ENCODE data around the gene HSPB2. TPM values are rescaled to one million over a fixed set of nuclear protein-coding genes. Genes with fewer than 3 reads are reported as not detected.

The HSPB2 gene
- total RNA-seq, 1 donor from 2014 or later = 3.9 TPM

DNA sequence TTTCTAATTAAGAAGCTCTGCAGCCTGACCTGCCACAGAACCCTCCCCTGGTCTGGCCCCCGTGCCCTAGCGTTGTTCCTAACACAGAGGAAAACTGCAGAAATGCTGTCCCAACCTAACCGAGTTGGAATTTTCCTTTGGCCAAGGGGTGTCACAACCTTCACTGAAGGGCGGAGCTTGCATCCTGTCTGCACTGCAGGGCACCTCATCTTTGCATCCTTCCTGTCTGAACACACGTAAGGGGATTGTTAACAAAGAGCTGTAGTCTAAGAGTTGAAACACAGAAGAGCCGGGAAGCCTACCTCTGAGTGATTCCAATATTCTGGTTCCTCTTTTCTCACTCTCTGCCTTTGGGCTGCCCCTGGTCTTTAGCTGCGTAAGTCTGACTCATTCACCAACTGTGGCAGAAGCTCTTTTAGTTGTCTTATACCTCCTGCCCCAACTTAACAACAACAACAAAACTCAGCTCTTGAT lies 26.2 kb downstream of the HSPB2 start:
- DNase-seq (ENCODE audit: low spot score) = no peak

- no peak for DNase-seq (ENCODE audit: low spot score)
Measured at GRCh38 chr11:111939836-111940604, 27.5 kb downstream of the HSPB2 start.

DNA sequence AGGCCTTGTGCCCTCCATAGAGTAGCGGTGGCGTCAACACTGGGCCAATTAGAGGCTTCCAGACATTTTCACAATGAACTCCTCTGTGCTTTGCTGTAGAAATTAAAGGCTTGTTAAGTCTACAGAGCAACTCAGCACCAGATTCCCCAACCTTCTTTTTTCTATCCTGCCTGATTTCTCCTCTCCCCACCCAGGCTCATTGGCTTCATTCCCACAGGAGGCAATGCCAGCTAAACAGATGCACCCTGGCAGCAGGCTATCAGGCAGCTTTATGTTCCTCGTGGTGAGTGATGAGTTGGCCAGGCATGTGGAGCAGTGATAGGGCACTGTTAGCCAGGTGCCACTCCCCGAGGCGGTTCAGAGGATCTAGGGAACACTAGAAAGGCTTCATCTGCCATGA lies 29.4 kb downstream of the HSPB2 start:
- DNase-seq (ENCODE audit: low spot score) = no peak

DNA sequence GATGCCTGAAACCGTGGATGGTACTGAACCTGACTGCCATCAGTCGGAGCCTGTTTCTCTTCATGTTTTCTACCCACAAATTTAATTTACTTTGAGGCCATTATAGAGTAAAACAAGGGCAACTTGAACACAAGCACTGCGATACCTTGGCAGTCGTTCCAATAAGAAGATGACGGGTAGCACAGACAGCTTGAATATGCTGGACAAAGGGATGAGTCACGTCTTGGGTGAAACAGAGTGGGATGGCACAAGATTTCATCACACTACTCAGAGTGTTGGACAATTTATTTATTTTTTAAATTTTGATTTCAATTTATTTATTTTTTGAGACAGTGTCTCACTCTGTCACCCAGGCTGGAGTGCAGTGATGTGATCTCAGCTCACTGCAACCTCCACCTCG lies 30.3 kb downstream of the HSPB2 start:
- no peak for DNase-seq (ENCODE audit: low spot score)

DNA sequence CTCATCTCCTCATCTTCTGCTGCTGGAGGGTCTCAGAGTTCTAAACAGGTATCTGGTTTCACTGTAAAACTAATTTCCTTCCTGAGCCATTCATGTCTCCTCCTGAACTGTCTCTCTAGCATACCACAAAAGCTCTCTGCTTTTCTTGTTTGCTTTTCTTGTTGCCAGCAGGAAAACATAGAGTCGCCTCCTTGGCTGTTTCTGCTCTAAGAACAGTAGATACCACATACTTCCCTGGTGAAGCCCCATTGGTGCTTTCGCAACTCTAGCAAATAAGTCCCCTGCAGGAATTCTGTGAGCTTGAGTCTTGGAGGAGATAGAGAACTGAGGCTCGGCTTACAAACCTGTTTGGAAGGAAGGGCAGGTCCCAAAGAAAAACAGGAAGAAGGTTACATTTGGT lies 31.6 kb downstream of the HSPB2 start:
- DNase-seq (ENCODE audit: low spot score) = no peak

DNA sequence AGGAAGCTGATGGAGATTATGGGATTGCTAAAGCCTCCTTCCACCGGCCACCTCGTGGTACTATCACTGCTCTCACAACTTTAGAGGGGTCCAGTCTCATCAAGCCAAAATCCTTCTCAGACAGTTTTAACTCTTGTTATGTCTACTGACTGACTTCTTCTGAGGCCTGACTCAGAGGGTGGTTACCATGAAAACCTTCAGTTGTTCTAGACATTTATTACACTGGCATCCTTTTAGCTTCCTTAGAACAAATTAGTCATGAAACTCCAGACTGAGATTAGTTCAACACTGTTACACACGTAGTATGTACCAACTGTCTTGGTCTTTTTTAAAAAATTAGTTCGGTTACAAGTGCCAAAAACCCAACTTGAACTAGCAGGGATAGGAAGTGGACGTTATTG lies 32.1 kb downstream of the HSPB2 start:
- DNase-seq (ENCODE audit: low spot score) = no peak

GRCh38 chr11:111945198-111945597 lies 32.7 kb downstream of the HSPB2 start:
- no peak for DNase-seq (ENCODE audit: low spot score)

- no peak for DNase-seq (ENCODE audit: low spot score)
Measured at GRCh38 chr11:111946499-111946898, 34.0 kb downstream of the HSPB2 start.

- DNase-seq (ENCODE audit: low spot score) = no peak
Measured at GRCh38 chr11:111947143-111947542, 34.6 kb downstream of the HSPB2 start.

DNA sequence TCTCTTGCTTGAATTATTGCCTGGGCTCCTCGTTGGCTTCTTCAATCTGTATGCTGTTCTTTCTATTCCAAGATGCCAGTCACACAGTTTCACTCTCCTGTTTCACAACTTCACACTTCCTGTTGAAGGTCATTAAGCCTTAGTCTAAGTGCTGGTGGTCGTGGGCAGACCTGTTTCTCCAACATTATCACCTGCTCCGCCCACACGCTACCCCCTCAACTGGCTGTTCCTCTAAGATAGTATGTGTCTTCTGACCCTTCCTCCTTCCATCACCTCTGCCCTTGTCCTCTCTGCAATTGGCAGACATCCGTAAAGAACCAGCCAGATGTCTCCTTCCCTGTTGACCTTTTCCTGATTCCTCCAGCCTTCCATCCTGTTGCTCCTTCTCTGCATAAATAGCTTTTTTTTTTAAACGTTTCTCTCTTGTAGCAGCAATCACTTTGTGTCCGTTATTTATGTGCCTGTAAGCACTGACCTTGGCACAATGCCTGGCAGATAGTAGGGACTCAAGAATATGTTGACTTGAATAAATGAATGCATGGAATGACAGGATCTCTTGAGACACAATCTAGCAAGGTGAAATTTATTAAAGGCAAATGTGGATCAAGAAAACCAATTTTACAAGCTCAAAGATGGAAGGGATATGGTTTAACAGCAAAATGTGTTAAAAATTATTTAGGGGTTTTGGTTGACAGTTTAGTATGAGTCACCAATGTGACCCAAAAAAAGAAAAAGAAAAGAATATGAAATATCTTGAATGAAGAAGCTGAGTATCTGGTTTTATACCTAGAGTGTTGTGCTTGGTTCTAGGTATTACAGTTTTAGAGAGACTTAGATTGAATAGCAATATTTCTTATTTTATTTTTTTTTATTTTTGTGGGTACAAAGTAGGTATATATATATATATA lies 37.2 kb downstream of the HSPB2 start:
- DNase-seq (ENCODE audit: low spot score) = no peak

GRCh38 chr11:111951565-111951964 lies 39.0 kb downstream of the HSPB2 start:
- no peak for DNase-seq (ENCODE audit: low spot score)

DNA sequence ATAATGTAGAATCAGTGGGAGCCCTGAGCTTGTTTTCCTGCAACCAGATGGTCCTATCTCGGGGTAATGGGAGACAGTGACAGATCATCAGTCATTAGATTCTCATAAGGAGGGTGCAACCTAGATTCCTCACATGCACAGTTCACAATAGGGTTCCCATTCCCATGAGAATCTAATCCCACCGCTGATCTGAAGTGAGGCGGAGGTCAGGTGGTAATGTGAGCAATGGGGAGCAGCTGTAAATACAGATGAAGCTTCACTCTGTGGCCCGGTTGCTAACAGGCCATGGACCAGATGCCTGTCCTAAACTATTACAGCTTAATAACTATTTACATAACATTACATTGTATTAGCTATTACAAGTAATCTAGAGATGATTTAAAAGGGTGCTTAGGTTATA lies 41.6 kb downstream of the HSPB2 start:
- no peak for DNase-seq (ENCODE audit: low spot score)

GRCh38 chr11:111957663-111958444 lies 45.3 kb downstream of the HSPB2 start:
- DNase-seq (ENCODE audit: low spot score) = no peak

- peak; percentile 45 for DNase-seq (ENCODE audit: low spot score)
Measured at GRCh38 chr11:111960916-111961315, 48.4 kb downstream of the HSPB2 start.

DNA sequence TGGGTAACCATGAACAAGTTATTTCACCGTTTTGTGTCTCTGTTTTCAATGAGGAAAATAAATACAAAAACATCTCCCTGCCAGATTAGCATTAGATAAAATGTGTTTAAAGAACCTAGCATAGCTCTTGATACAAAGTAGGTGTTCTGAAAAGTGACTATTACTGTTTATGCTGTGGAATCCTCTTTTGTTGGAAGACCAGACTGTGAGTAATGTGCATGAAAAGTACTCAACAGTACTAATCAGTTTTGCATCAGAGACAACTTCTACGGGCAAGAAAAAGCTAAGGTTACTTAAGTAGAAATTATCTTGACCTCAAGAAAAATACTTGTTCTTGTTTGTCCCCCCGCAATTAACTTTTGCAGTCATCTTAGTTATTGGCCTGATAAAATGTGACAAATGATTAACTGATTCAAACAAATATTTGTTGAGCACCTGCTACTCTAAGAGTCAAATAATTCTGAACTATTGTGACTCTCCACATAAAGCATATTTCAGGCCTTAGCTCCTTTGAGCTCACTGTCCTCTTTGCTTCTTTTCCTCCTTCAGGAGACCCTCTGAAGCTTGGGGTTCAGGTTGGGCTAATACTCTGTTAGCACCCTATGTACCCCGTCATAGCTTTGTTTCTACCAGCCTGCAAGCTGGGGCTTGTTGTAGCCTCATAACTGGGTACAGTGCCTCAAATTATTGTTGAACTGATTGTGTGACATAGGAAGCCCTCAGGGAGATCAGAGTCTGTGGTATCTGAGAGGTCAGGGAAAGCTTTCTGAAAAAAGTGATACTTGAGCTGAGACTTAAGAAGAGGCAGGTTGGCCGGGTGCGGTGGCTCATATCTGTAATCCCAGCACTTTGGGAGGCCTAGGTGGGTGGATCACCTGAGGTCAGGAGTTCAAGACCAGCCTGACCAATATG lies 49.1 kb downstream of the HSPB2 start:
- no peak for DNase-seq (ENCODE audit: low spot score)

Other genes starting within 250 kb of the HSPB2 start
- gene PPP2R1B, start 146.3 kb upstream of the HSPB2 start, total RNA-seq = 42.4 TPM
- 42.4 TPM for gene ALG9, start 41.2 kb upstream of the HSPB2 start, total RNA-seq
- gene FDXACB1, start 33.6 kb upstream of the HSPB2 start, total RNA-seq = 1.8 TPM
- 21.8 TPM for gene CFAP68, start 33.2 kb upstream of the HSPB2 start, total RNA-seq
- gene CRYAB, start 964 bp upstream of the HSPB2 start, total RNA-seq = 277 TPM
- gene C11orf52, start 6.2 kb downstream of the HSPB2 start, total RNA-seq = 34.4 TPM
- 25.1 TPM for gene DIXDC1, start 24.6 kb downstream of the HSPB2 start, total RNA-seq
- 25.0 TPM for gene DLAT, start 112.7 kb downstream of the HSPB2 start, total RNA-seq
- gene PIH1D2, start 161.3 kb downstream of the HSPB2 start, total RNA-seq = 4.3 TPM
- 19.4 TPM for gene NKAPD1, start 161.6 kb downstream of the HSPB2 start, total RNA-seq
- gene TIMM8B, start 174.0 kb downstream of the HSPB2 start, total RNA-seq = 47.9 TPM
- 147 TPM for gene SDHD, start 174.1 kb downstream of the HSPB2 start, total RNA-seq